Parathyroid adenoma (tissue), 2 donors: ENCODE results near the gene SPAG16.

Experiments used
- H2AFZ ChIP-seq: fragments of 300-600 bp; sonication (generic); one replicate; pipeline ENCODE4 v1.7.0; 2017; ENCODE audit warnings: antibody characterized with exemption, mild to moderate bottlenecking
- H3K27ac ChIP-seq: fragments of 300-600 bp; sonication (generic); one replicate; pipeline ENCODE4 v1.7.0; 2017
- H3K27me3 ChIP-seq: fragments of 300-600 bp; sonication (generic); one replicate; pipeline ENCODE4 v1.7.0; 2017; ENCODE audit warnings: low read length; ENCODE audit not compliant: control insufficient read depth, insufficient read depth
- H3K36me3 ChIP-seq: fragments of 300-600 bp; sonication (generic); one replicate; pipeline ENCODE4 v1.7.0; 2017; ENCODE audit warnings: low read length; ENCODE audit not compliant: control insufficient read depth, insufficient read depth
- H3K4me1 ChIP-seq: fragments of 300-600 bp; sonication (generic); one replicate; pipeline ENCODE4 v1.7.0; 2017; ENCODE audit warnings: control low read depth
- H3K4me2 ChIP-seq: fragments of 300-600 bp; sonication (generic); one replicate; pipeline ENCODE4 v1.7.0; 2017; ENCODE audit warnings: low read length
- H3K4me3 ChIP-seq: fragments of 300-600 bp; sonication (generic); one replicate; pipeline ENCODE4 v1.7.0; 2017; ENCODE audit warnings: low read depth, low read length
- H3K79me2 ChIP-seq: fragments of 300-600 bp; sonication (generic); one replicate; pipeline ENCODE4 v1.7.0; 2017; ENCODE audit warnings: control low read depth
- H3K9ac ChIP-seq: fragments of 300-600 bp; sonication (generic); one replicate; pipeline ENCODE4 v1.7.0; 2017; ENCODE audit warnings: mild to moderate bottlenecking
- H3K9me3 ChIP-seq: fragments of 300-600 bp; sonication (generic); one replicate; pipeline ENCODE4 v1.7.0; 2017; ENCODE audit warnings: low read length; ENCODE audit not compliant: control insufficient read depth
- TF ChIP-seq, protein P1 (sequence below): fragments of 300-600 bp; sonication (generic); IDR thresholded peaks from one replicate; pipeline ENCODE4 v1.7.0; 2017; ENCODE audit warnings: antibody characterized with exemption, mild to moderate bottlenecking
- donor health status: primary hyperparathyroidism.

SPAG16 gene

DNA sequence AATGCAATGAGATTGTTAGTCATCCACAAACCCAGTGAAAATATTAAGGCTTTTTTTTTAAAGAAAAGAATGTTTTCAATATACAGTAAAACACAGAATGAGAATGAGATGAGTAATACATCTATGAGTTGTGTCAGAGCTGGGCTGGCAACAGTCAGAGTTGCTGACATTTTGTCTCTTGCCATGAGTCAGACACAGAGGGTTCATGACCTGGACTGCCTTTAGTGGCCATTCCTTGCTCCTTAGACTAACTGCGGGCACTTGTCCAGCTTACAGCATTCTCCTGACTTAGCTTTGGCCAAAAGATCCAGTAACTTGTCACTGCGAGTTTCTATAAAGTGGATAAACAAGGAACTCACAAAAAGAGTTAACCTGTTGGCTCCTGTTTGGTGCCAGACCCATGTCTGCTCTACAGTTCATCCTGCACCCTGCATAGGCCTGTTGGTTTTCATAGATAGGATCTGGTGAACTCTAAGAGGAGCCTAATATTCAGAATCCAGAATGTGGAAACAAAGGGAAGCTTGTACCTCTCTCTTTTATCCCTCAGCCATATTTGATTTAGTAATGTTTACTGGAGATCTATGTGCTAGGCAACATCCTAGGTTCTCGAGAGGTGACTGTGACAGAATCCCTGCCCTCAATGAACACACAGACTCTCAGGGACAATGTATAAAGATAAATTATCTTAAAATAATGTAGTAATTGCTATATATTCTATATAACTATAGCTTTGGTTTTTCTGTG is 735.1 kb downstream of the SPAG16 start:
- H2AFZ ChIP-seq = no peak overlapping the region
- no peak overlapping the region for H3K9ac ChIP-seq
- no peaks in the 10 kb centered on the region for H3K36me3 ChIP-seq
- H3K79me2 ChIP-seq = no peaks in the 10 kb centered on the region
- TF ChIP-seq, protein P1, sequence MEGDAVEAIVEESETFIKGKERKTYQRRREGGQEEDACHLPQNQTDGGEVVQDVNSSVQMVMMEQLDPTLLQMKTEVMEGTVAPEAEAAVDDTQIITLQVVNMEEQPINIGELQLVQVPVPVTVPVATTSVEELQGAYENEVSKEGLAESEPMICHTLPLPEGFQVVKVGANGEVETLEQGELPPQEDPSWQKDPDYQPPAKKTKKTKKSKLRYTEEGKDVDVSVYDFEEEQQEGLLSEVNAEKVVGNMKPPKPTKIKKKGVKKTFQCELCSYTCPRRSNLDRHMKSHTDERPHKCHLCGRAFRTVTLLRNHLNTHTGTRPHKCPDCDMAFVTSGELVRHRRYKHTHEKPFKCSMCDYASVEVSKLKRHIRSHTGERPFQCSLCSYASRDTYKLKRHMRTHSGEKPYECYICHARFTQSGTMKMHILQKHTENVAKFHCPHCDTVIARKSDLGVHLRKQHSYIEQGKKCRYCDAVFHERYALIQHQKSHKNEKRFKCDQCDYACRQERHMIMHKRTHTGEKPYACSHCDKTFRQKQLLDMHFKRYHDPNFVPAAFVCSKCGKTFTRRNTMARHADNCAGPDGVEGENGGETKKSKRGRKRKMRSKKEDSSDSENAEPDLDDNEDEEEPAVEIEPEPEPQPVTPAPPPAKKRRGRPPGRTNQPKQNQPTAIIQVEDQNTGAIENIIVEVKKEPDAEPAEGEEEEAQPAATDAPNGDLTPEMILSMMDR = no peak
- H3K27ac ChIP-seq = no peak overlapping the region
- H3K4me3 ChIP-seq = no peak overlapping the region
- no peak overlapping the region for H3K4me2 ChIP-seq
- no peaks in the 10 kb centered on the region for H3K4me1 ChIP-seq
- no peaks in the 10 kb centered on the region for H3K9me3 ChIP-seq
- H3K27me3 ChIP-seq = no peaks in the 10 kb centered on the region

DNA sequence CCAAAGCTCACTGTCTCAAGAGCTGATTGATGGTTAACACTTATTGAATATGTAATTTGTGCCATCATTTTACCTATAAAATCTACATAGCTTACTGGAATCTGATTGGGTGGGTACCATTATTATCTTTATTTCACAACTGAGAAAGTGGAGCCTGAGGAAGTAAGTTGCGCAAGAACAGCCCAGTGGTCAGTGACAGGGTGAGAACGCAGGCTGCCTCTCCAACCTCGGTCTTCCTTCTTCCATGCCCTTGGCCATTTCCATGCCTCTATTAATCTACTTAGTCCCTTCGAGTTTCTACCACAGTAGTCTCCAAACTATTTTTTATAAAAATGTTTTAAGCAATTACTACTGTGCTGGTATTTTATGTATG is 735.7 kb downstream of the SPAG16 start:
- H3K27ac ChIP-seq = no peak overlapping the region
- H3K4me2 ChIP-seq = no peak overlapping the region
- TF ChIP-seq, protein P1 = no peak
- no peaks in the 10 kb centered on the region for H3K36me3 ChIP-seq
- H2AFZ ChIP-seq = no peak overlapping the region
- H3K4me1 ChIP-seq = no peaks in the 10 kb centered on the region
- H3K27me3 ChIP-seq = no peaks in the 10 kb centered on the region
- no peaks in the 10 kb centered on the region for H3K9me3 ChIP-seq
- no peak overlapping the region for H3K9ac ChIP-seq
- H3K4me3 ChIP-seq = no peak overlapping the region
- H3K79me2 ChIP-seq = no peaks in the 10 kb centered on the region

DNA sequence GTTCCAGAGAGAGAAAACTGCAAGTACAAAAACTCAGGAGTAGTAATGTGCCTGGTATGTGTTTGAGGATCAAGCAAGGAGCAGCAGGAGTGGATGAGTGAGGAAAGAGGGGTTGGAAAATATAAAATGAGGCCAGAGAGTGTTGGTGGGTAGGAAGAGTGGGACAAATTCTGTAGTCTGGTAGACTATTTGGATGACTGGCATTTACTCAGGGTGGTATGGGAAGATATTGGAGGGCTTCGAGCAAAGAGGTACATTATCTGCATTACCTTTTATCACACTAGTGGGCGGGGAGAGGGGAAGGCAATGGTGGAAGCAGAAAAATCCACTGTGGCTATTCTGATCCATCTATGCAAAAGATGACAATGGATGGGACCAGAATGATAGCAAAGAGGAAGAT is 744.9 kb downstream of the SPAG16 start:
- Histone ChIP-seq H2AFZ (no peak overlapping the region), H3K36me3 (no peaks in the 10 kb centered on the region), H3K27me3 (no peaks in the 10 kb centered on the region), H3K9ac (no peak overlapping the region), H3K4me2 (no peak overlapping the region), H3K79me2 (no peaks in the 10 kb centered on the region), H3K27ac (no peak overlapping the region), H3K9me3 (no peaks in the 10 kb centered on the region), H3K4me3 (no peak overlapping the region), H3K4me1 (no peaks in the 10 kb centered on the region)
- TF ChIP-seq, protein P1 = no peak

DNA sequence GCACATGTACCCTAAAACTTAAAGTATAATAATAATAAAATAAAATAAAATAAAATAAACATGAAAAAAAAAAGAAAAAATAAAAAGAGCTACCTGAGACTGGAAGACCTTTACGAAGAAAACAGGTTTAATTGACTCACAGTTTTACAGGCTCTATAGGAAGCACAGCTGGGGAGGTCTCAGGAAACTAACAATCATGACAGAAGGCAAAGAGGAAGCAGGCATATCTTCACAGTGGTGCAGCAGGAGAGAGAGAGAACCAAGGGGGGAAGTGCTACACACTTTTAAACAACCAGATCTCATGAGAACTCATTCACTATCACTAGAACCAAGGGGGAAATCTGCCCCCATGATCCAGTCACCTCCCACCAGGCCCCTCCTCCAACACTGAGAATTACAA is 747.3 kb downstream of the SPAG16 start:
- Histone ChIP-seq H3K79me2 (no peaks in the 10 kb centered on the region), H3K9me3 (no peaks in the 10 kb centered on the region), H3K9ac (no peak overlapping the region), H3K27me3 (no peaks in the 10 kb centered on the region), H3K27ac (no peak overlapping the region), H3K36me3 (no peaks in the 10 kb centered on the region), H3K4me2 (no peak overlapping the region), H3K4me3 (no peak overlapping the region), H3K4me1 (no peaks in the 10 kb centered on the region), H2AFZ (no peak overlapping the region)
- TF ChIP-seq, protein P1 = no peak

DNA sequence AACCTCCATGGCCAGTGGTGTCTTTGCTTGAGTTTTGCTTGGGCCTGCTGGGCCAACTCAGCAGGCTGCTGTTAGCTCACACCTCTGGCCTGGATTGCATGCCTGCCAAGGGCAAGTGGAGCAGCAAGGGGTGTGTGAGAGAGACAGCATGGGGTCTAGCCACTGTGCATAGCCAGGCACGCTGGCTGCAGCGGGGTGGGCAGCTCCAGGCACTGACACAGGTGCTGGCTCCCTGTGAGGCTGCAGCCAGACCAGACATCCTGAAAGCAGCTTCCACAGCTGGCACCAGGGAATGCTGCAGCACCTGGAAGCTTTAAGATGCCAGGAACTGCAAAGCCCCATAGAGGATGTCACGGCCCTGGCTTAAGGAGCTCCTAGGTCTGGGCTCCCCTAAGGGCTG is 750.2 kb downstream of the SPAG16 start:
- TF ChIP-seq, protein P1 = no peak
- no peaks in the 10 kb centered on the region for H3K79me2 ChIP-seq

More for the DNA sequence above, 750.2 kb downstream of the SPAG16 start:
- H3K9ac ChIP-seq = no peak overlapping the region
- H3K9me3 ChIP-seq = no peaks in the 10 kb centered on the region
- no peak overlapping the region for H2AFZ ChIP-seq
- H3K36me3 ChIP-seq = no peaks in the 10 kb centered on the region
- no peaks in the 10 kb centered on the region for H3K27me3 ChIP-seq
- no peak overlapping the region for H3K4me3 ChIP-seq
- H3K4me1 ChIP-seq = no peaks in the 10 kb centered on the region
- H3K4me2 ChIP-seq = no peak overlapping the region
- no peak overlapping the region for H3K27ac ChIP-seq
